ENCODE data around the gene KCNQ1OT1. TPM values are rescaled to one million over a fixed set of nuclear protein-coding genes. Genes with fewer than 3 reads are reported as not detected.

The KCNQ1OT1 gene
- total and polyA plus RNA-seq, 2 of the 4 experiments (the other 2 are of a cell fraction) = 0.14 to 2.0 TPM

DNA sequence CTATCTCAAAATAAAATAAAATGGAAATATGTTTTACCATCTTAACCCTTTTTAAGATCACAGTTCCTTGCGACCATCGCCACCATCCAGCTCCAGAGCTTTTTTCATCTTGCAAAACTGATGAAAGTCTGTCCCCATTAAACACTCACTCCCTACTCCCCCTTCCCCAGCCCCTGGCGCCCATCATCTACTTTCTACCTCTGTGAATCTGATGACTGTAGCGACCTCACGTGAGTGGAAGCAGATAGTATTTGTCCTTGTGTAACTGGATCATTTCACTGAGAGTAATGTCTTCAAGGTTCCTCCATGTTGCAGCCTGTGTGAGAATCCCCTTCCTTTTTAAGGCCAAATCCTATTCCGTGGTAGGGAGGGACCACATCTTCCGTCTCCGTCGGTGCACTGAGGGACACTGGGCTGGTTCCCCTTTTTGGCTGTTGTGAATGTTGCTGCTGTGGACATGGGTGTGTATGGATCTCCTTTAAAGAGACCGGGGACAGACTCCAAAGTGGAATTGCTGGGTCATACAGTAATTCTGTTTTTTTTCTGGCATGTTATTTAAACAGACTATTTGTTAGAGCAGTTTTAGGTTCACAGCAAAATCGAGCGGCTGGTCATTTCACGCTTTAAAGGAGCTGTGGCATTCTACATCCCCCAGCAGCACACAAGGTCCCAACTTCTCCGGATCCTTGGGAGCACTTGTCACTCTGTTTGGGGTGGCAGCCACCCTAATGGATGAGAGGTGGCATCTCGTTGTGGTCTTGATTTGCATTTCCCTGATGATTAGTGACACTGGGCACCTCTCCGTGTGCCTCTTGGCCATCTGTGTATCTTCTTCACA, 135.0 kb downstream of the KCNQ1OT1 start:
- no peak overlapping the region for H3K18ac ChIP-seq (ENCODE audit: low read depth, low read length)
- H3K4me3 ChIP-seq (ENCODE audit: insufficient read depth, low read depth, low read length) = no peak overlapping the region
- TF ChIP-seq NFE2L2 (IDR thresholded peaks at IDR 0.05; ENCODE audit: low read depth, low read length) = no peak
- TF ChIP-seq BHLHE40 (IDR thresholded peaks at IDR 0.05; ENCODE audit: low read depth, low read length) = no peak
- no peak for TF ChIP-seq RCOR1 (IDR thresholded peaks at IDR 0.05; ENCODE audit: insufficient replicate concordance, low read length)
- TF ChIP-seq, protein P1, sequence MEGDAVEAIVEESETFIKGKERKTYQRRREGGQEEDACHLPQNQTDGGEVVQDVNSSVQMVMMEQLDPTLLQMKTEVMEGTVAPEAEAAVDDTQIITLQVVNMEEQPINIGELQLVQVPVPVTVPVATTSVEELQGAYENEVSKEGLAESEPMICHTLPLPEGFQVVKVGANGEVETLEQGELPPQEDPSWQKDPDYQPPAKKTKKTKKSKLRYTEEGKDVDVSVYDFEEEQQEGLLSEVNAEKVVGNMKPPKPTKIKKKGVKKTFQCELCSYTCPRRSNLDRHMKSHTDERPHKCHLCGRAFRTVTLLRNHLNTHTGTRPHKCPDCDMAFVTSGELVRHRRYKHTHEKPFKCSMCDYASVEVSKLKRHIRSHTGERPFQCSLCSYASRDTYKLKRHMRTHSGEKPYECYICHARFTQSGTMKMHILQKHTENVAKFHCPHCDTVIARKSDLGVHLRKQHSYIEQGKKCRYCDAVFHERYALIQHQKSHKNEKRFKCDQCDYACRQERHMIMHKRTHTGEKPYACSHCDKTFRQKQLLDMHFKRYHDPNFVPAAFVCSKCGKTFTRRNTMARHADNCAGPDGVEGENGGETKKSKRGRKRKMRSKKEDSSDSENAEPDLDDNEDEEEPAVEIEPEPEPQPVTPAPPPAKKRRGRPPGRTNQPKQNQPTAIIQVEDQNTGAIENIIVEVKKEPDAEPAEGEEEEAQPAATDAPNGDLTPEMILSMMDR (conservative IDR thresholded peaks at IDR 0.05; ENCODE audit: low read depth, low read length) = no peak
- TF ChIP-seq MAFK (IDR thresholded peaks at IDR 0.05; ENCODE audit: low read depth, low read length) = no peak
- TF ChIP-seq, protein P2, sequence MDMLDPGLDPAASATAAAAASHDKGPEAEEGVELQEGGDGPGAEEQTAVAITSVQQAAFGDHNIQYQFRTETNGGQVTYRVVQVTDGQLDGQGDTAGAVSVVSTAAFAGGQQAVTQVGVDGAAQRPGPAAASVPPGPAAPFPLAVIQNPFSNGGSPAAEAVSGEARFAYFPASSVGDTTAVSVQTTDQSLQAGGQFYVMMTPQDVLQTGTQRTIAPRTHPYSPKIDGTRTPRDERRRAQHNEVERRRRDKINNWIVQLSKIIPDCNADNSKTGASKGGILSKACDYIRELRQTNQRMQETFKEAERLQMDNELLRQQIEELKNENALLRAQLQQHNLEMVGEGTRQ (IDR thresholded peaks at IDR 0.05; ENCODE audit: low read depth, low read length) = no peak
- no peak for TF ChIP-seq POLR2A (IDR thresholded peaks at IDR 0.05; ENCODE audit: low read depth, low read length)
- no peak for TF ChIP-seq MXI1 (IDR thresholded peaks at IDR 0.05; ENCODE audit: borderline replicate concordance, low read depth, low read length)
- TF ChIP-seq, protein P3, sequence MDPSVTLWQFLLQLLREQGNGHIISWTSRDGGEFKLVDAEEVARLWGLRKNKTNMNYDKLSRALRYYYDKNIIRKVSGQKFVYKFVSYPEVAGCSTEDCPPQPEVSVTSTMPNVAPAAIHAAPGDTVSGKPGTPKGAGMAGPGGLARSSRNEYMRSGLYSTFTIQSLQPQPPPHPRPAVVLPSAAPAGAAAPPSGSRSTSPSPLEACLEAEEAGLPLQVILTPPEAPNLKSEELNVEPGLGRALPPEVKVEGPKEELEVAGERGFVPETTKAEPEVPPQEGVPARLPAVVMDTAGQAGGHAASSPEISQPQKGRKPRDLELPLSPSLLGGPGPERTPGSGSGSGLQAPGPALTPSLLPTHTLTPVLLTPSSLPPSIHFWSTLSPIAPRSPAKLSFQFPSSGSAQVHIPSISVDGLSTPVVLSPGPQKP (IDR thresholded peaks at IDR 0.05; ENCODE audit: borderline replicate concordance, low read depth, low read length) = no peak
- no peak for TF ChIP-seq SMC3 (IDR thresholded peaks at IDR 0.05; ENCODE audit: low read depth, low read length)
- in situ Hi-C loops (cut with MboI; ENCODE audit: low sequenced_read_pairs) (no loop called here), intact Hi-C loops (cut with micrococcal nuclease) (no loop called here), dilution Hi-C loops (cut with HindIII; ENCODE audit: low sequenced_read_pairs, unreplicated experiment) (no loop called here)
- WGBS, 2 experiments (ENCODE audit: extremely low coverage in 2 of 2, insufficient read length in 1 of 2) = no CpG with 5 or more reads among the region's 16 CpGs
- no peak overlapping the region for H4K8ac ChIP-seq (ENCODE audit: low read depth in 2 of 2, low read length in 2 of 2)
- no peak overlapping the region for H2AK9ac ChIP-seq (replicated peaks; ENCODE audit: low read depth, low read length, poor library complexity)
- no peak overlapping the region for H3K27ac ChIP-seq (ENCODE audit: insufficient read depth, low read length)
- no peaks in the 10 kb centered on the region for H4K20me1 ChIP-seq (ENCODE audit: insufficient read depth, low read length)
- H3K9me3 ChIP-seq (ENCODE audit: control insufficient read depth, insufficient read depth, low read length) = no peaks in the 10 kb centered on the region
- ChIA-PET POLR2A (ENCODE audit: unreplicated experiment) (no interaction called here), CTCF (no interaction called here)
- no peak overlapping the region for H3K14ac ChIP-seq (replicated peaks; ENCODE audit: low read depth, low read length)
- H3K23ac ChIP-seq (ENCODE audit: low read depth, low read length) = no peak overlapping the region
- H2BK20ac ChIP-seq (ENCODE audit: low read depth, low read length) = no peak overlapping the region
- H2BK5ac ChIP-seq (ENCODE audit: low read depth, low read length, poor library complexity, severe bottlenecking) = no peak overlapping the region
- no peak for DNase-seq
- H3K9ac ChIP-seq (ENCODE audit: low read depth, low read length) = no peak overlapping the region
- ATAC-seq (ENCODE audit: low read depth) = no peak
- BruUV-seq (replicated peaks) = no TSS peak
- no peaks in the 10 kb centered on the region for H3K36me3 ChIP-seq (ENCODE audit: control insufficient read depth, insufficient read depth, low read length)
- no peaks in the 10 kb centered on the region for H3K9me1 ChIP-seq (ENCODE audit: insufficient read depth, low read length)
- no peak overlapping the region for H2AFZ ChIP-seq (replicated peaks; ENCODE audit: low read length, poor library complexity)
- H3K27me3 ChIP-seq (ENCODE audit: control insufficient read depth, insufficient read depth, low read length) = peaks cover 19% of the 10 kb centered on the region
- no peak overlapping the region for H3K4ac ChIP-seq (ENCODE audit: low read depth, low read length)
- no peaks in the 10 kb centered on the region for H3K79me1 ChIP-seq (ENCODE audit: low read depth in 1 of 2, low read length in 2 of 2)
- no peak overlapping the region for H2BK15ac ChIP-seq (ENCODE audit: low read depth, low read length)
- H2BK120ac ChIP-seq (ENCODE audit: low read depth, low read length) = no peak overlapping the region
- H3K4me1 ChIP-seq (ENCODE audit: control insufficient read depth, insufficient read depth, low read length) = no peaks in the 10 kb centered on the region
- no peak overlapping the region for H3K56ac ChIP-seq (ENCODE audit: extremely low read depth, insufficient read depth, low read length)
- H3K4me2 ChIP-seq (ENCODE audit: low read depth, low read length) = no peak overlapping the region
- no peak overlapping the region for H4K91ac ChIP-seq (ENCODE audit: insufficient read depth, low read depth, low read length)
- no peak overlapping the region for H4K5ac ChIP-seq (ENCODE audit: low read depth, low read length)
- no peak overlapping the region for H2AK5ac ChIP-seq (ENCODE audit: low read depth, low read length)
